Eye (tissue), 1 donor: ENCODE results near the gene REN.

Experiments
- DNase-seq: peaks from one replicate; pipeline ENCODE4 v3.0.0-alpha.2; 2015

REN gene

GRCh38 chr1:204130981-204131892 is 34.9 kb downstream of the REN start:
- no peak for DNase-seq

DNA sequence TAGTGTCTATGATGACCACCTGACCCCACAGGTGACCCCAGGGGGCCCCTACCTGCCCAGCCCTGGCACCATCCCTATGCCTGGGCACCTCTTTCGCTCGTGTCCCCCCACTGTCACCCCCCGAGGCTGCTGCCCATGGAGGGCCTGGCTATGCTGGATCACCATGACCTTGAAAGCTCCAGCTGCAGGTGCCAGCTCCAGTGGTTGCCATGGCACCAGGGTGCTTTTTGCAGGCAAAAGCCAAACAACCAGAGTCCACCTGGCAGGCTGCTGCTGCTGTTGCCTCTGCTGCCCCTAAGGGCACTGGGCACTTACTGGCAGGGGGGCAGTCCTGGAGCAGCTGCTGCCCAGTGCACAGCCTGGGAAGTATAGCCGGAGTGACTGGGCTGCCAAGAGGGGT is 36.0 kb downstream of the REN start:
- no peak for DNase-seq

DNA sequence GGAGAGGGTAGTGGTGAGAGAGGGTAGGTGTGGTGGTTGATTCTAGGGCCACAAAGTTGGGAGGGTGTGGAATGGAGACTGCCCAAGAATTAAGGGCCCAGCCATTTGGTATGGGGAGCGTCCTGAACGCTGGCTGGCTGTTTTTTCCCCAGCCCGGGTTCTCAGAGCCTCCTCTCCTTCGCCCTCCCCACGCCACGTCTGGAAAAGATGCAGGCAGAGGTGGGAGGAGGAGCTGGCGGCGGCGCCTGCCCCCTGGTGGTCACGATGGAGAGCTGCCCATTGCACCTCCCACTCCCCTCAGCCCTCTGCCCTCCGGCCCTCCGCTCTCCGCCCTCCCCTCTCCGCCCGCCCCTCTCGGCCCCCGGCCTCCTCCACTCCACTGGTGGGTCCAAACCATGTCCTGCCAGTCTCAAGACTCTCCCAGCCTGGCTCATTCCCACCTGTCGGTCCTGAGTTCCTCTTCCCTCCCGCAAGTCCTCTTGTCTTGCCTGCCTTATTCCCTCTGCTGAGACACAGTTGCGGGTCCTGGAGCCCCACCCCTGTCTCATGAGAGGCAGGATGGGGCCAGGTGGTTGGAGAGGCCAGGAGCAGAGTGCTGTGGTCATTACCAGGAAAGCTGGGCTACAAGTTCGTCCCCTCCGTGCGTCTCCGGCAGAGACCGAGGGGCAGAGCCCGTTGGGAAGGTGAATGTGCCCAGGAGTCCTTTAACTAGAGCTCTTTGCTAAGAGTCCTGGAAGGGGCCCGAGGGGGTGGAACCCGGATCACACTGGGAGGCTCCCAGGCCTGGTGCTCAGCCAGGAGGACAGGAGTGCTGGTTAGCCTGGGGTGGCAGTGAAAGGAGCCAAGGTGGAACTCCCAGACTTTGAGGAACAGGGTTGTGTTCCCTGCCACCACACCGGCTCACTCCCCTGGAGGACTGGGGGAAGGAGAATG is 36.9 kb downstream of the REN start:
- peak; percentile 88 for DNase-seq

DNA sequence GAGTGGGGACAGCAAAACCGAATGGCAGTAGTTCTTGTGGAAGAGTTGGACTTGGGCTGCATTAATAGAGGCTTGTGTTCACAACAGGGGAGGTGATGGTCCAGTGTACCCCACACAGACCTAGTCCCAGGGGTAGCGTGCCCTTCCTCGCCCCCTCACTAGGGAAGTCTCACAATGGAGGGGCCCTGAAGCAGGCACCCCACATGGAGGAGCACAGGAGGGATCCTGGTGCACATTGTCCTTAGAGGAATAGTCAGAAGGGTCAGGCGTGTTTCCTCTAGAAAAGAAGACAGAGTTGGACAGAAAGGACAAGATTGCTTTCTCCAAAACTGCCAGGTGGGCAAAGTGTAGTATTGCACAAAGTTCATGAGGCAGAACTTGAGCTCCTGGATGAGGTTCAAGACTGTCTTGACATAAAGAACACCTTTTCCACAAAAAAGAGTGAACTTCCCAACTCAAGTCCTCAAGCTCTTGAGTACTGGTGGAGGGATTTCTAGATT is 37.6 kb downstream of the REN start:
- DNase-seq, result no peak

DNA sequence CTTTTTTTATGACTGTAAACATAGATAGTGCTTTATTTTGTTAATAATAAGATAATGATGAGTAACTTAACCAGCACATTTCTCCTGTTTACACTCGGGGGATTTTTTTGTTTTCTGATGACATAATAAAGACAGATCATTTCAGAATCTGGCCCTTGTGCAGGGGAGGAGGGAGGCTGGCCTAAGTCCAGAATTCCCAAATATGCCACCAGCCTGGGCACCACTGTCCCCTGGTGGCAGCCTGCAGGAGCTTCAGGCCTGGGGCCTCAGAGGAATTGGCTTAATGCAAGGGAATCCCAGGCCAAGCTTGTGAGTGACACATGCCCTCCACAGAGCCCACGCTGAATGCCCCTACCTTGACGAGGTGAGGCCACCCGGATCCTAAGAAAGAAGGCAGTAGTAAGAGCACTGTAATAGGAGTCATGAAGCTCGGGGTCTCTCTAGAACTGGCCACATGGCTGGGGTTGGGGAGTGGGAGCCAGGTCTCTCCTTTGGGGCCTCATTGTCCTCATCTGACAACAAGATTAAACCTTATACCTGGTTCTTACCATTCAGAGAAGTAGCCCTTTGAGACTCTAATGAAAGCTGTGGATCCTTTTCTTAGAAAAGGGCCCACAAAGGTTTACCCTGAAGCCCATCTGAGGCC is 38.4 kb downstream of the REN start:
- peak; percentile 83 for DNase-seq

DNA sequence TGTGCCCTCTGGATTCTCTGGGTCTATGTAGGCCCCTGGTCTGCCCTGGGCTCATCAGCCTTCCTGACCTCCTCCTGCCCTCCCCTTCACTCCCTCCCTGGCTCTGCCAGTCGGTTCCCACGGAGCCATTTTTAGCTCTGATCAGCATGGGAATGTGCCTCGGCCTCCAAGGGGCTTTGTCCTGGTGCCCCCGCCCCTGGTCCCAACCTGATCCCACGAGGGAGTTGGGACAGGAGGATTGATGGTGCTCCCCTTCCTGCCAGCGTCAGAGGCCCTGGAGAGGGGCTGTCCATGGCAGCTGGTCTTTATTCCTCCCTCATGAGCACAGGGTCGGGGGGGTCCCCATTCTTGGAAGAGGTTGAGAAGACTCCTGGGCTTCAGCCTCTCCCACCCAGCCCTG is 39.2 kb downstream of the REN start:
- no peak for DNase-seq

GRCh38 chr1:204126386-204126785 is 39.8 kb downstream of the REN start:
- no peak for DNase-seq

DNA sequence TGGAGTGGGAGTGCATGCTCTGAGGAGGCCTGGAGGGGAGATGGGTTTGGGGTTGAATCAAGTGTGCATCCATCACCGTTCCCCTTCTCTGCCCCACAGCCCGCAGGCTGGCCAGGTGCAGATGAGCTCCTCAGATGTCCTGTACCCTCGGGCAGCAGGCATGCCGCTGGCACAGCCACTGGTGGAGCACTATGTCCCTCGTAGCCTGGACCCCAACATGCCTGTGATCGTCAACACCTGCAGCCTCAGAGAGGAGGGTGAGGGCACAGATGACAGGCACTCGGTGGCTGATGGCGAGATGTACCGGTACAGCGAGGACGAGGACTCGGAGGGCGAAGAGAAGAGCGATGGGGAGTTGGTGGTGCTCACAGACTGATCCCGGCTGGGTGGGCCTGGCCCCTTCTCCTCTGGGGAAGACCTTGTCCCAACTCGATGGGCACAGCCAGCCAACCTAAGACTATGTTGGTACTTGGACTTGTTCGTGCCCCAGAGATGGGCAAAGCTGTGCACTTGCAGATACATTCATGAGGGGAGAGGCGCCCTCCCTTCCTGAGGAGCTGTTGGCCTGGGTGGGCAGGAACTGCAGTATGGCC is 40.3 kb downstream of the REN start:
- no peak for DNase-seq

DNA sequence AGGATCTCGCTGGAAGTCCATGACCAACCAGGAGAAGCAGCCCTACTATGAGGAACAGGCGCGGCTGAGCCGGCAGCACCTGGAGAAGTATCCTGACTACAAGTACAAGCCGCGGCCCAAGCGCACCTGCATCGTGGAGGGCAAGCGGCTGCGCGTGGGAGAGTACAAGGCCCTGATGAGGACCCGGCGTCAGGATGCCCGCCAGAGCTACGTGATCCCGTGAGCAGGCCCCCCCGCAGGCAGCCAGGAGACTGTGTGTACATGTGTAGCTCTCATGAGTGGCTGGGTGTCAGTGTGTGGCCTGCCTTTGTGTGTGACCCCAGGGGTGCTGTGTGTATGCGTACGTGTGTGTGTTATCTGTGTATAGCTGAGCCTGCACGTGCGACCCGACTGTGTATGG is 41.5 kb downstream of the REN start:
- DNase-seq, result no peak

DNA sequence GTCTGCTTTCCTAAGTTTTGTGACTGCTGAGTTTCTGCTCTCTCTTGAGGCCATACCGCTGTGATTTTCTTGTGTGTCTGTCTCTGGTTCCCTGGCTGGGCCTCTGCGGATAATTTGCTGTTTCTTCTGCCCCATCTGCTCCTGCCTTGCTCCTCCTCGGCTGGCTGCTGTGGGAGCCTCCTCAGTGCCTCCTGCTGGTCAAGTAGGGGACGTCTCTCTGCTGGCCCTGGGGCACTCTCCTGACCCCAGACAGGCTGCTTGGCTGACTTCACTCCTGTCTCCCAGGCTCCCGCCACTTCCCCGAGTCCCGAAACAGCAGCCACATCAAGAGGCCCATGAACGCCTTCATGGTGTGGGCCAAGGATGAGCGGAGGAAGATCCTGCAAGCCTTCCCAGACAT is 42.8 kb downstream of the REN start:
- DNase-seq, result peak; percentile 16

DNA sequence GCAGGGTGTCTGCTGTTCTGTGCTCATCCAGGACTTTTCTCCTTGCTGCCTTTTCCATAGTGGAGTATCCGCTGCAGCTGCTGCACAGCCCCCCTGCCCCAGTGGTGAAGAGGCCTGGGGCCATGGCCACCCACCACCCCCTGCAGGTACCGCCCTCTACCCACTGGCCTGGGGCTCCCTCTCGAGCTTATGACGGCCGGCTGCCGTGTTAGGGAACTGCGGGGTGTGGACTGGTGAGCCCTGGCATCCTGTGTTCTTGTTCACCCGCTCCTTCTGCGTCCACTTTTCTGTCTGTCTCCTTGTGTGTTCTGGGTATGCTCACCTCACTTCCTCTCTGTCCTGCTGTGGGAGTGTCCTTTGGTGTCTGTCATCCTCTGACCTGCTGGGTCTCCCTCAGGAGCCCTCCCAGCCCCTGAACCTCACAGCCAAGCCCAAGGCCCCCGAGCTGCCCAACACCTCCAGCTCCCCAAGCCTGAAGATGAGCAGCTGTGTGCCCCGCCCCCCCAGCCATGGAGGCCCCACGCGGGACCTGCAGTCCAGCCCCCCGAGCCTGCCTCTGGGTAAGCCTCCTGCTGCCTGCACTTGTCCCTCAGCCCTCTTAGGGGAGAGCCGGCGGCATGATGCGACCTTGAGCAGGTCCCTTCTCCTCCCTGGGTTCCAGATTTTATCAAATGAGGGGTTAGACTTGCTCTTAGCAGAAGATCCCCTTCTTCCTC is 44.1 kb downstream of the REN start:
- DNase-seq, result no peak

GRCh38 chr1:204116539-204116938 is 49.6 kb downstream of the REN start:
- DNase-seq, result no peak

GRCh38 chr1:204115116-204115515 is 51.0 kb downstream of the REN start:
- no peak for DNase-seq

- no peak for DNase-seq
These were observed 51.5 kb downstream of the REN start for GRCh38 chr1:204114606-204115005.

GRCh38 chr1:204113896-204114295 is 52.2 kb downstream of the REN start:
- DNase-seq, result no peak

DNA sequence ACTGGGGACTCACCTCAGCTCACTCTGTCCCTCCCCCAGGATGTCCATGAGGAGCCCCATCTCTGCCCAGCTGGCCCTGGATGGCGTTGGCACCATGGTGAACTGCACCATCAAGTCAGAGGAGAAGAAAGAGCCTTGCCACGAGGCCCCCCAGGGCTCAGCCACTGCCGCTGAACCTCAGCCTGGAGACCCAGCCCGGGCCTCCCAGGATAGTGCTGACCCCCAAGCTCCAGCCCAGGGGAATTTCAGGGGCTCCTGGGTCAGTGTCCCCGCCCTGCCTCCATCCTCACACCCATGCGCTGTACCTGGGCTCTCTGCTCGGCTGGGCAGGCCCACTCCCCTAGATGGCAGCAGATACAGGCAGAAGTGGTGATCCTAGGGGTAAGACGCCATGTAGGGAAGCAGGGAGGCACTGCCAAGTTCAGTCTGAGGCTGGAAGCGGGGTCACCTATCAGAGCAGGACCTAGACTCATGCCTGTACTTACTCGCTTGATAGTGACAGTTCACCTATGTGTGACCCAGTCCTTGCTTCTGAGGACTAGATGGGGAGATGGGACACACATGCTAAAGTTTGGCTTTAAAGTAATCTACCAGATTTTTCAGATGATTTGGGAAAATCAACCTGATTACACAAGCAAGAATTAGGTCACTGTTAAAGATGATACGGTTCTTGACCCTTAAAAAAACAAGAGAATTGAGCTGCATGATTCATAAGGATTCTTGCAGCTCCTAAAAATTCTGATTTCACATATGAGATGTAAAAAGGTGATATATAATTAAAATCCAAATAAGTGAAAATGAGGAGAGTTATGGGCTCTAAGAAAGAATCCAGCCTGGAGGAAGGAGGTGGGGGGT is 53.0 kb downstream of the REN start:
- no peak for DNase-seq

DNA sequence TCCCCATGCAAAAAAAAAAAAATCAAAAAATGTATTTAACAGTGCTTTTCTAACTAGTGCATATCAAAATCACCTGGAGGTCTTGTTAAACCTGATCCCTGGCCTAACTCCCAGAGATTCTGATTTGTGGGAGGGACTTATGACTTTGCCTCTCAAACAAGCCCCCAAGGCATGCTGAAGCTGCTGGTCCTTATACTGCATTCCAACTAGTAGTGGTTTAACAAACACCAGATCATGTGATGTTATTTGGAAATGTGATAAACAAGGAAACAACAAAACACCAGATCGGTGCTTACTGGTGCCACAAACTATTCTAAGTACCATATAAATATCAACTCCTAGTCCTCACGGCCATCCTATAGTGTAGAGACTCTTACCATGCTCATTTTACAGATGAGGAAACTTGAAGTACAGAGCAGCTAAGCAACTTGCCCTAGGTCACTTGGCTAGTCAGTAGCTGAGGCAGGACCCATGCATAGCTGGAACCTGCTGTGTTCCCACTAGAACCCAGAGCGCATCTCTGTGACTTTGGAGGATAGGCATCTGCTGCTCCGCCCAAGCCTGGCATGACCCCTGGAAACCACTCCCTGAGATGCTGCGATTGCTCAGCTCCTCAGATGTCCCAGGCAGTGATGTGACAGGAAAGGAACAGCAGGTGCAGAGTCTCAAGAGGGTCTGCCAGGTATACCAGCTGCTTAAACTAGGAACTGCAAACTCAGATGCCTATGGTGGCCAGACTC is 55.1 kb downstream of the REN start:
- DNase-seq, result no peak

- DNase-seq, result peak; percentile 91
These were observed 57.6 kb downstream of the REN start for GRCh38 chr1:204108312-204109141.

GRCh38 chr1:204107892-204108291 is 58.2 kb downstream of the REN start:
- DNase-seq, result no peak
